K562 (cell line): ENCODE data around the gene ZNF140. TPM values are rescaled to one million over a fixed set of nuclear protein-coding genes. Genes with fewer than 3 reads are reported as not detected.

Source experiments
- BCOR ChIP-seq: fragments of 450-650 bp; IDR thresholded peaks from 2 replicates; pipeline ENCODE4 v1.6.1; 2016
- BMI1 ChIP-seq: fragments of 150-350 bp; IDR thresholded peaks from 2 replicates; pipeline ENCODE4 v1.6.1; 2014; ENCODE audit warnings: low read length
- BRD9 ChIP-seq: fragments of 450-650 bp; IDR thresholded peaks from 2 replicates; pipeline ENCODE4 v1.6.1; 2018; ENCODE audit warnings: low read depth; ENCODE audit not compliant: partially characterized antibody
- DNMT1 ChIP-seq: fragments of 450-650 bp; IDR thresholded peaks from 2 replicates; pipeline ENCODE4 v1.6.1; 2016; ENCODE audit warnings: antibody characterized with exemption, mild to moderate bottlenecking
- FOSL1 ChIP-seq: fragments of 200-800 bp; sonication (Bioruptor generic); conservative IDR thresholded peaks from 2 replicates; pipeline ENCODE4 v1.6.1; 2016; ENCODE audit warnings: missing genetic modification characterization, missing compliant biosample characterization
- FOXP4 ChIP-seq: sonication (generic); formaldehyde crosslinking; IDR thresholded peaks from 2 replicates; pipeline ENCODE4 v1.8.0; 2022; ENCODE audit warnings: mild to moderate bottlenecking, missing genetic modification reagents, borderline replicate concordance
- GABPA ChIP-seq: fragments of 200-800 bp; sonication (Bioruptor generic); conservative IDR thresholded peaks from 2 replicates; pipeline ENCODE4 v1.6.1; 2016; ENCODE audit warnings: low read depth, missing genetic modification characterization, missing compliant biosample characterization
- HDAC6 ChIP-seq: IDR thresholded peaks from 2 replicates; pipeline ENCODE4 v1.6.1; 2012; ENCODE audit warnings: low read depth, mild to moderate bottlenecking, control low read depth, inconsistent platforms, low read length, moderate library complexity
- HNRNPLL ChIP-seq: fragments of 200-400 bp; formaldehyde crosslinking; IDR thresholded peaks from 2 replicates; pipeline ENCODE4 v1.6.1; 2017; ENCODE audit warnings: low read length, low read depth, mild to moderate bottlenecking; ENCODE audit not compliant: poor library complexity, severe bottlenecking
- PKNOX1 ChIP-seq: fragments of 450-650 bp; IDR thresholded peaks from 2 replicates; pipeline ENCODE4 v1.6.1; 2016
- POLR2B ChIP-seq: fragments of 450-650 bp; IDR thresholded peaks from 2 replicates; pipeline ENCODE4 v1.6.1; 2018; ENCODE audit warnings: low read depth; ENCODE audit not compliant: partially characterized antibody
- PPARD ChIP-seq: fragments of 250-450 bp; sonication (Bioruptor Pico); IDR thresholded peaks from 2 replicates; pipeline ENCODE4 v1.8.0; 2022; ENCODE audit warnings: inconsistent platforms, mild to moderate bottlenecking, moderate library complexity
- PRMT5 ChIP-seq: sonication (generic); formaldehyde crosslinking; IDR thresholded peaks from 2 replicates; pipeline ENCODE4 v1.5.0; 2020; ENCODE audit warnings: missing genetic modification reagents
- RBM39 ChIP-seq: fragments of 200-400 bp; formaldehyde crosslinking; optimal IDR thresholded peaks from 2 replicates; pipeline ENCODE3; 2018; ENCODE audit warnings: low read depth, low read length
- RFX5 ChIP-seq: IDR thresholded peaks from 2 replicates; pipeline ENCODE4 v1.6.1; 2011; ENCODE audit warnings: low read depth, mild to moderate bottlenecking, improper control_type of control experiment, low read length
- RUNX1 ChIP-seq: sonication (generic); IDR thresholded peaks from 2 replicates; pipeline ENCODE4 v1.6.1; 2016; ENCODE audit warnings: antibody characterized with exemption, low read depth
- TCF7L2 ChIP-seq: fragments of 150-350 bp; IDR thresholded peaks from 2 replicates; pipeline ENCODE4 v1.6.1; 2016; ENCODE audit warnings: low read depth, mild to moderate bottlenecking, low read length, moderate library complexity
- U2AF1 ChIP-seq: fragments of 200-400 bp; formaldehyde crosslinking; optimal IDR thresholded peaks from 2 replicates; pipeline ENCODE3; 2017; ENCODE audit warnings: mild to moderate bottlenecking, low read depth, low read length, moderate library complexity
- ZBTB17 ChIP-seq: fragments of 450-650 bp; formaldehyde crosslinking; IDR thresholded peaks from 2 replicates; pipeline ENCODE4 v1.4.0; 2020; ENCODE audit warnings: mild to moderate bottlenecking
- ZNF23 ChIP-seq: fragments of 250-450 bp; sonication (Bioruptor Pico); IDR thresholded peaks from 2 replicates; pipeline ENCODE4 v1.4.0; 2020; ENCODE audit warnings: mild to moderate bottlenecking
- polyA plus RNA-seq, 8 experiments: library from polyadenylated mRNA; depleted of rRNA in 4 of 8; stranded (reverse) in 5 of 8; unstranded in 3 of 8; fragments of >200 nt; fragmentation: Nextera tagmentation in 2 of 8; fragmentation: Illumina TruSeq in 1 of 8; extraction: Ambion mirVana in 2 of 8; extraction: Trizol in 1 of 8; gene quantifications; 2 replicates each; pipeline versions ENCODE4 v1.2.1 to v1.2.3, GENCODE V29; 2011 to 2014; ENCODE audit warnings: inconsistent platforms in 1 of 8, missing spikeins in 1 of 8
- total RNA-seq, 7 experiments: library from RNA; depleted of rRNA in 6 of 7; stranded (reverse); fragments of >200 nt in 6 of 7; fragmentation: Illumina TruSeq in 2 of 7; extraction: Trizol in 2 of 7; gene quantifications; 2 replicates each; pipeline versions ENCODE4 v1.2.1 to v1.2.3, GENCODE V29; 2011 to 2021; ENCODE audit warnings: low replicate concordance in 1 of 7
- TF ChIP-seq, protein P1 (sequence below): fragments of 250-450 bp; sonication (Bioruptor Pico); IDR thresholded peaks from 2 replicates; pipeline ENCODE4 v1.5.0; 2020; ENCODE audit warnings: mild to moderate bottlenecking
- TF ChIP-seq, protein P2 (sequence below): fragments of 450-650 bp; formaldehyde crosslinking; IDR thresholded peaks from 2 replicates; pipeline ENCODE4 v1.4.0; 2020; ENCODE audit warnings: mild to moderate bottlenecking, mixed read lengths

The ZNF140 gene
- total and polyA plus RNA-seq, 9 of the 15 experiments (the other 6 are each of a cell fraction or from before 2014, with no cell fraction given), result 1.6 to 10.9 (median 5.3) TPM

GRCh38 chr12:133037207-133038005, 43.3 kb upstream of the ZNF140 start, which contains the start of gene ZNF84 (continued):
- TF ChIP-seq, protein P1, sequence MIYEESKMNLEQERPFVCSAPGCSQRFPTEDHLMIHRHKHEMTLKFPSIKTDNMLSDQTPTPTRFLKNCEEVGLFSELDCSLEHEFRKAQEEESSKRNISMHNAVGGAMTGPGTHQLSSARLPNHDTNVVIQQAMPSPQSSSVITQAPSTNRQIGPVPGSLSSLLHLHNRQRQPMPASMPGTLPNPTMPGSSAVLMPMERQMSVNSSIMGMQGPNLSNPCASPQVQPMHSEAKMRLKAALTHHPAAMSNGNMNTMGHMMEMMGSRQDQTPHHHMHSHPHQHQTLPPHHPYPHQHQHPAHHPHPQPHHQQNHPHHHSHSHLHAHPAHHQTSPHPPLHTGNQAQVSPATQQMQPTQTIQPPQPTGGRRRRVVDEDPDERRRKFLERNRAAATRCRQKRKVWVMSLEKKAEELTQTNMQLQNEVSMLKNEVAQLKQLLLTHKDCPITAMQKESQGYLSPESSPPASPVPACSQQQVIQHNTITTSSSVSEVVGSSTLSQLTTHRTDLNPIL (CRISPR knock-in tag), result no peak
- TF ChIP-seq TCF7L2 (no peak; the same call in 1 of the 2 replicates), FOSL1 (tag) (0 out of 2 replicates have a peak, but pooled peaks have one; percentile 26), BMI1 (peak; percentile 78), PPARD (CRISPR knock-in tag) (no peak), DNMT1 (no peak), BRD9 (no peak), RBM39 (no peak), U2AF1 (no peak), HDAC6 (no peak), BCOR (no peak), GABPA (tag) (peak; percentile 94), POLR2B (peak; percentile 51), ZBTB17 (CRISPR knock-in tag) (peak; percentile 82), RUNX1 (0 out of 2 replicates have a peak, but pooled peaks have one; percentile 48), PRMT5 (no peak), RFX5 (no peak), PKNOX1 (no peak), FOXP4 (CRISPR knock-in tag) (peak; percentile 93; the same call in 1 of the 2 replicates), HNRNPLL (peak; percentile 82), ZNF23 (no peak)
- TF ChIP-seq, protein P2, sequence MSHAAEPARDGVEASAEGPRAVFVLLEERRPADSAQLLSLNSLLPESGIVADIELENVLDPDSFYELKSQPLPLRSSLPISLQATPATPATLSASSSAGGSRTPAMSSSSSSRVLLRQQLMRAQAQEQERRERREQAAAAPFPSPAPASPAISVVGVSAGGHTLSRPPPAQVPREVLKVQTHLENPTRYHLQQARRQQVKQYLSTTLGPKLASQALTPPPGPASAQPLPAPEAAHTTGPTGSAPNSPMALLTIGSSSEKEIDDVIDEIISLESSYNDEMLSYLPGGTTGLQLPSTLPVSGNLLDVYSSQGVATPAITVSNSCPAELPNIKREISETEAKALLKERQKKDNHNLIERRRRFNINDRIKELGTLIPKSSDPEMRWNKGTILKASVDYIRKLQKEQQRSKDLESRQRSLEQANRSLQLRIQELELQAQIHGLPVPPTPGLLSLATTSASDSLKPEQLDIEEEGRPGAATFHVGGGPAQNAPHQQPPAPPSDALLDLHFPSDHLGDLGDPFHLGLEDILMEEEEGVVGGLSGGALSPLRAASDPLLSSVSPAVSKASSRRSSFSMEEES (CRISPR knock-in tag), result peak; percentile 100
